Osteocyte (in vitro differentiated cells): Measurements from ENCODE around the gene PLEKHH3. TPM values are rescaled to one million over a fixed set of nuclear protein-coding genes. Genes with fewer than 3 reads are reported as not detected.

ENCODE experiments used
- DNase-seq: peaks from one replicate; pipeline ENCODE4 v3.0.0; 2021; ENCODE audit warnings: mixed read lengths; ENCODE audit not compliant: unreplicated experiment; ENCODE audit errors: extremely low spot score
- H3K27ac Mint-ChIP-seq: one replicate; pipeline ENCODE4 v1.8.0; 2021; ENCODE audit warnings: mild to moderate bottlenecking, mixed read lengths; ENCODE audit not compliant: unreplicated experiment
- H3K27me3 Mint-ChIP-seq: one replicate; pipeline ENCODE4 v1.8.0; 2021; ENCODE audit warnings: mixed read lengths; ENCODE audit not compliant: unreplicated experiment
- H3K36me3 Mint-ChIP-seq: one replicate; pipeline ENCODE4 v1.8.0; 2021; ENCODE audit warnings: mixed read lengths; ENCODE audit not compliant: unreplicated experiment
- H3K4me1 Mint-ChIP-seq: one replicate; pipeline ENCODE4 v1.8.0; 2021; ENCODE audit warnings: mixed read lengths; ENCODE audit not compliant: unreplicated experiment
- H3K4me3 Mint-ChIP-seq: one replicate; pipeline ENCODE4 v1.8.0; 2021; ENCODE audit warnings: mild to moderate bottlenecking, moderate library complexity, mixed read lengths; ENCODE audit not compliant: unreplicated experiment
- H3K9me3 Mint-ChIP-seq: one replicate; pipeline ENCODE4 v1.8.0; 2021; ENCODE audit warnings: mixed read lengths; ENCODE audit not compliant: unreplicated experiment
- total RNA-seq: library from RNA; stranded (reverse); gene quantifications from 2 replicates; pipeline ENCODE4 v1.2.1, GENCODE V29; 2021
- TF ChIP-seq, protein P1 (sequence below): fragments of 200-600 bp; sonication (generic); IDR thresholded peaks from 2 replicates; pipeline ENCODE4 v1.5.0; 2021; ENCODE audit warnings: antibody characterized with exemption, mild to moderate bottlenecking, moderate library complexity

Gene PLEKHH3
- total RNA-seq, 1 donor from 2014 or later: 28.9 TPM

DNA sequence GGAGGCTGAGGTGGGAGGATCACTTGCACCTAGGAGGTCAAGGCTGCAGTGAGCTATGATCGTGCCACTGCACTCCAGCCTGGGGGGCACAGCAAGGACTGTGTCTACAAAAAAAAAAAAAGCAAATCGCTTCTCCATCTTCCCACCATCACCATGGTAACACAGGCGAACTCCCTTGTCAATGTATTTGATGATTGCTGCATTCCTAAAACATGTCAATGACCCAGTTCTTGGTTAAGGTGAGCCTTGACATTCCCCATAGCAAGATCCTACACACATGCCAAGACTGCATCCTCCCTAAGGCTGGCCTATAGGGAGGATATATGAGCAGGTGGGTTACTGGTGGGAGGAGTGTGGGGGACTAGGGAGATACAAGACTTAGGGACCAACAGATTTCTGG is 17.7 kb upstream of the PLEKHH3 start:
- Mint-ChIP-seq H3K27me3 (no peaks in the 10 kb centered on the region), H3K4me3 (no peak overlapping the region), H3K36me3 (peaks cover 21% of the 10 kb centered on the region), H3K9me3 (no peaks in the 10 kb centered on the region), H3K27ac (no peak overlapping the region), H3K4me1 (no peaks in the 10 kb centered on the region)
- TF ChIP-seq, protein P1, sequence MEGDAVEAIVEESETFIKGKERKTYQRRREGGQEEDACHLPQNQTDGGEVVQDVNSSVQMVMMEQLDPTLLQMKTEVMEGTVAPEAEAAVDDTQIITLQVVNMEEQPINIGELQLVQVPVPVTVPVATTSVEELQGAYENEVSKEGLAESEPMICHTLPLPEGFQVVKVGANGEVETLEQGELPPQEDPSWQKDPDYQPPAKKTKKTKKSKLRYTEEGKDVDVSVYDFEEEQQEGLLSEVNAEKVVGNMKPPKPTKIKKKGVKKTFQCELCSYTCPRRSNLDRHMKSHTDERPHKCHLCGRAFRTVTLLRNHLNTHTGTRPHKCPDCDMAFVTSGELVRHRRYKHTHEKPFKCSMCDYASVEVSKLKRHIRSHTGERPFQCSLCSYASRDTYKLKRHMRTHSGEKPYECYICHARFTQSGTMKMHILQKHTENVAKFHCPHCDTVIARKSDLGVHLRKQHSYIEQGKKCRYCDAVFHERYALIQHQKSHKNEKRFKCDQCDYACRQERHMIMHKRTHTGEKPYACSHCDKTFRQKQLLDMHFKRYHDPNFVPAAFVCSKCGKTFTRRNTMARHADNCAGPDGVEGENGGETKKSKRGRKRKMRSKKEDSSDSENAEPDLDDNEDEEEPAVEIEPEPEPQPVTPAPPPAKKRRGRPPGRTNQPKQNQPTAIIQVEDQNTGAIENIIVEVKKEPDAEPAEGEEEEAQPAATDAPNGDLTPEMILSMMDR: no peak
- DNase-seq: no peak

DNA sequence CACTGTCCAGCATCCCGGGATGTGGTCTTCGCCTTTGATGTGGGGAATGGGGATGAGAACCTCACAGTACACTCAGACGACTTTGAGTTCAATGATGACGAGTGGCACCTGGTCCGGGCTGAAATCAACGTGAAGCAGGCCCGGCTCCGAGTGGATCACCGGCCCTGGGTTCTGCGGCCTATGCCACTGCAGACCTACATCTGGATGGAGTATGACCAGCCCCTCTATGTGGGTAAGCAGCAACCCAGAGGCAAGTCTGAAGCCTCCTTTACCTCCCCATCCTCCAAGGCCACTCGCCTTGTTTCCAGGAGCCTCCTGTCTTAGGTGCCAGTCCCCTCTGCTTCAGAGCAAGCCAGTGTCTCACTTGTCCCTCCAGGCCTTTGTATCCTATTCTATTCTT is 15.7 kb upstream of the PLEKHH3 start:
- Mint-ChIP-seq H3K4me1 (no peaks in the 10 kb centered on the region), H3K4me3 (no peak overlapping the region), H3K9me3 (no peaks in the 10 kb centered on the region), H3K27ac (no peak overlapping the region), H3K36me3 (peaks cover 20% of the 10 kb centered on the region), H3K27me3 (no peaks in the 10 kb centered on the region)
- no peak for DNase-seq
- TF ChIP-seq, protein P1: no peak

GRCh38 chr17:42691021-42691545 is 14.3 kb upstream of the PLEKHH3 start:
- Mint-ChIP-seq H3K4me3 (no peak overlapping the region), H3K4me1 (no peaks in the 10 kb centered on the region), H3K27ac (no peak overlapping the region), H3K9me3 (no peaks in the 10 kb centered on the region), H3K27me3 (no peaks in the 10 kb centered on the region), H3K36me3 (peaks cover 26% of the 10 kb centered on the region)
- TF ChIP-seq, protein P1: no peak
- no peak for DNase-seq

DNA sequence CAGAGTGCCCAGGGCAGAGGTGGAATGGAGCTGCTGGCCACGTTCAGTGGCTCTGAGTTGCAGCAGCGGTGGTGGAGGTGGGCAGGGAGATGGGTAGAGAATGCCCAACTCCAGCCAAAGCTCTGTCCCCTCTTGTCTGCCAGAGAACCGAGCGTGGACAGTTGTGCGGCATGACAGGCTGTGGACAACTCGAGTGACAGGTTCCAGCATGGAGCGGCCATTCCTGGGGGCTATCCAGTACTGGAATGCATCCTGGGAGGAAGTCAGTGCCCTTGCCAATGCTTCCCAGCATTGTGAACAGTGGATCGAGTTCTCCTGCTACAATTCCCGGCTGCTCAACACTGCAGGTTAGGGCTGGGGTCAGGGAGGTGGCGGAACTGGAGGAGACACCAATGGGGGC is 13.8 kb upstream of the PLEKHH3 start:
- no peaks in the 10 kb centered on the region for H3K4me1 Mint-ChIP-seq
- TF ChIP-seq, protein P1: no peak
- H3K27me3 Mint-ChIP-seq: no peaks in the 10 kb centered on the region
- no peak overlapping the region for H3K4me3 Mint-ChIP-seq
- DNase-seq: no peak
- peaks cover 25% of the 10 kb centered on the region for H3K36me3 Mint-ChIP-seq
- H3K27ac Mint-ChIP-seq: no peak overlapping the region
- H3K9me3 Mint-ChIP-seq: no peaks in the 10 kb centered on the region

DNA sequence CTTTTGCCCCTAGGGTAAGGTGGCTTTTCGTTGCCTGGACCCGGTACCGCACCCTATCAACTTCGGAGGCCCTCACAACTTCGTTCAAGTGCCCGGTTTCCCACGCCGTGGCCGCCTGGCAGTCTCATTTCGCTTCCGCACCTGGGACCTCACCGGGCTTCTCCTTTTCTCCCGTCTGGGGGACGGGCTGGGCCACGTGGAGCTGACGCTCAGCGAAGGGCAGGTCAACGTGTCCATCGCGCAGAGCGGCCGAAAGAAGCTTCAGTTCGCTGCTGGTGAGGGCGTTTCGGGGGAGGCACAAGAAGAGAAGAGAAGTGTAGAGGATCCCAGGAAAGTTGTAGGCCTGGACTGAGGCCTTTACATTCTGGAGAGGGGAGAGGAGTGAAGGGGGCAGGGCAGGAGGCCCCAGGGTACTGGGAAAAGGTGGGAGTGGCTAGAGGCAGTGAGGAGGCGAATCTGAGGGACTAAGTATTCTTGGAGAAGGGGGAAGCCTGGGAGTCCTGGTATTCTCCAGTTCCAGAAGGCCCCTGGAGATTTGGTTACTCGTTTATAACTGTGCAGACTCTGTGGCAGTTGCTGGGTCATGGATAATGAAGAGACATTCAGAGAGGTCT is 11.0 kb upstream of the PLEKHH3 start:
- DNase-seq: no peak
- no peak overlapping the region for H3K27ac Mint-ChIP-seq
- H3K4me1 Mint-ChIP-seq: peaks cover 10% of the 10 kb centered on the region
- H3K4me3 Mint-ChIP-seq: no peak overlapping the region
- no peaks in the 10 kb centered on the region for H3K9me3 Mint-ChIP-seq
- no peaks in the 10 kb centered on the region for H3K27me3 Mint-ChIP-seq
- peaks cover 25% of the 10 kb centered on the region for H3K36me3 Mint-ChIP-seq
- TF ChIP-seq, protein P1: no peak
